Measurements from ENCODE around the gene AGTRAP. TPM values are rescaled to one million over a fixed set of nuclear protein-coding genes. Genes with fewer than 3 reads are reported as not detected.
A peak's percentile ranks its signal among the peaks of the same experiment; 100 is the strongest.

The AGTRAP gene
- total and polyA plus RNA-seq, 3 experiments from 2014 or later, result 9.7 to 103 (median 10.6) TPM

GRCh38 chr1:11749203-11749689 is 13.3 kb downstream of the AGTRAP start:
- peaks cover 15 to 25% (median 15%) of the 10 kb centered on the region in 3 donors for H3K4me1 Mint-ChIP-seq
- peak overlapping the region in 5 of 8 donors; percentile 54 to 89 (median 70) for H3K27ac Mint-ChIP-seq
- H3K27ac ChIP-seq (ENCODE audit: low read depth, low read length), result no peak overlapping the region
- ChIA-PET CTCF (interaction anchor here (1.8 kb wide), 1 partner anchor 30 kb away, joined by 5 read pairs; no protein-coding TSS in a partner anchor), POLR2A (no interaction called here)
- no peaks in the 10 kb centered on the region for H3K27me3 ChIP-seq (ENCODE audit: insufficient read depth, low read length, poor library complexity, severe bottlenecking)
- peaks cover 8% of the 10 kb centered on the region for H3K4me1 ChIP-seq (ENCODE audit: insufficient read depth, low read length)
- H3K4me3 Mint-ChIP-seq, result peak overlapping the region in 2 of 7 donors; percentile 41 to 54
- H3K36me3 Mint-ChIP-seq, result peaks cover 8 to 56% (median 8%) of the 10 kb centered on the region in 3 donors
- H3K4me3 ChIP-seq (ENCODE audit: low read length), result no peak overlapping the region
- H3K9me3 Mint-ChIP-seq, result no peaks in the 10 kb centered on the region
- peaks cover 6% of the 10 kb centered on the region for H3K36me3 ChIP-seq (ENCODE audit: insufficient read depth, low read length)
- H3K9me3 ChIP-seq (ENCODE audit: low read length), result no peaks in the 10 kb centered on the region
- peak in 3 of 5 donors; percentile 31 to 57 (median 52) for DNase-seq
- no peaks in the 10 kb centered on the region for H3K27me3 Mint-ChIP-seq

DNA sequence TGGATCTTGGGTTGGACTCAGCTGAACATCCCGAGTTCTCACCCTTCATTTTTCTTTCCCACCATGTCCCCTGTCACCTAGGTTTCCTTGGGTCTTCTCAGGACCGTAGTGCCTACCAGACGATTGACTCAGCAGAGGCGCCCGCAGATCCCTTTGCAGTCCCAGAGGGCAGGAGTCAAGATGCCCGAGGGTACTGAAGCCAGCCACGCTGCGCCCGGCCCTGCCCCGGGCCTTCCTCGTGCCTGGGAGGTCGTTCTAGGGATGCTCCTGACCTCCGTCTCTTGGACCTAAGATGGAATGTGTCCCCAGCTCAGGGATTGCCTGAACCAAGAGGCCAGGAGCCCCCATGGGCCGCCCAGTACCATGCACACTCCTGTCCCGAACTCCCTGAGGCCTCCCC is 14.1 kb downstream of the AGTRAP start:
- H3K27me3 Mint-ChIP-seq, result no peaks in the 10 kb centered on the region
- ChIA-PET POLR2A (no interaction called here), CTCF (interaction anchor here (1.8 kb wide), 1 partner anchor 31 kb away, joined by 5 read pairs; no protein-coding TSS in a partner anchor)
- H3K9me3 ChIP-seq (ENCODE audit: low read length), result no peaks in the 10 kb centered on the region
- no peaks in the 10 kb centered on the region for H3K27me3 ChIP-seq (ENCODE audit: insufficient read depth, low read length, poor library complexity, severe bottlenecking)
- no peak overlapping the region for H3K27ac Mint-ChIP-seq
- no peak overlapping the region for H3K27ac ChIP-seq (ENCODE audit: low read depth, low read length)
- peaks cover 13 to 25% (median 15%) of the 10 kb centered on the region in 3 donors for H3K4me1 Mint-ChIP-seq
- no peak overlapping the region for H3K4me3 ChIP-seq (ENCODE audit: low read length)
- H3K9me3 Mint-ChIP-seq, result no peaks in the 10 kb centered on the region
- H3K36me3 Mint-ChIP-seq, result peaks cover 8 to 53% (median 8%) of the 10 kb centered on the region in 3 donors
- peaks cover 8% of the 10 kb centered on the region for H3K4me1 ChIP-seq (ENCODE audit: insufficient read depth, low read length)
- H3K36me3 ChIP-seq (ENCODE audit: insufficient read depth, low read length), result peaks cover 6% of the 10 kb centered on the region
- no peak for DNase-seq
- no peak overlapping the region for H3K4me3 Mint-ChIP-seq

DNA sequence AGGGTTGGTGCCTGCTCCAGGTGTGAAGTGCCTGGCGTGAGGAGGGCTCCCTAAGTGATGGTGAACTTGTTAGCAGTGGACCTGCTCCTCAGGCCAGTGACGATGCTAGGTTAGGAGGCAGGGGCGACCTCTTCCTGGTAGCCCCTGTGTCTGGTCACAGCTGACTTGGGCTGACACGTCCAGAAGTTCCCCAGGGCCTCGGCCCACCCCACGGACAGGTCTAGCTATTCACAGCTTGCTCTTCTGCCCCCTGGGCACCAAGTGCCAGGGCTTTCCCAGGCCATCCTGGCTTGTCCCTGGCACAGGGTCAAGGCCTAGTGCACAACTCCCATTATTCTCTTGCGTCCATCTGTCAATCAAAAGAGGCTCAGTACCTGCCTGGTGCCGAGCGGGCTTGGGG is 15.2 kb downstream of the AGTRAP start:
- ChIA-PET POLR2A (no interaction called here), CTCF (interaction anchor here (1.8 kb wide), 1 partner anchor 32 kb away, joined by 5 read pairs; no protein-coding TSS in a partner anchor)
- peaks cover 6% of the 10 kb centered on the region for H3K36me3 ChIP-seq (ENCODE audit: insufficient read depth, low read length)
- no peak overlapping the region for H3K4me3 ChIP-seq (ENCODE audit: low read length)
- Mint-ChIP-seq H3K36me3 (peaks cover 8 to 43% (median 8%) of the 10 kb centered on the region in 3 donors), H3K4me3 (no peak overlapping the region), H3K4me1 (peaks cover 10 to 19% (median 15%) of the 10 kb centered on the region in 3 donors), H3K9me3 (no peaks in the 10 kb centered on the region), H3K27ac (peak overlapping the region in 1 of 8 donors; percentile 19), H3K27me3 (no peaks in the 10 kb centered on the region)
- H3K27me3 ChIP-seq (ENCODE audit: insufficient read depth, low read length, poor library complexity, severe bottlenecking), result no peaks in the 10 kb centered on the region
- no peak for DNase-seq
- no peaks in the 10 kb centered on the region for H3K9me3 ChIP-seq (ENCODE audit: low read length)
- H3K4me1 ChIP-seq (ENCODE audit: insufficient read depth, low read length), result peaks cover 8% of the 10 kb centered on the region
- H3K27ac ChIP-seq (ENCODE audit: low read depth, low read length), result no peak overlapping the region

DNA sequence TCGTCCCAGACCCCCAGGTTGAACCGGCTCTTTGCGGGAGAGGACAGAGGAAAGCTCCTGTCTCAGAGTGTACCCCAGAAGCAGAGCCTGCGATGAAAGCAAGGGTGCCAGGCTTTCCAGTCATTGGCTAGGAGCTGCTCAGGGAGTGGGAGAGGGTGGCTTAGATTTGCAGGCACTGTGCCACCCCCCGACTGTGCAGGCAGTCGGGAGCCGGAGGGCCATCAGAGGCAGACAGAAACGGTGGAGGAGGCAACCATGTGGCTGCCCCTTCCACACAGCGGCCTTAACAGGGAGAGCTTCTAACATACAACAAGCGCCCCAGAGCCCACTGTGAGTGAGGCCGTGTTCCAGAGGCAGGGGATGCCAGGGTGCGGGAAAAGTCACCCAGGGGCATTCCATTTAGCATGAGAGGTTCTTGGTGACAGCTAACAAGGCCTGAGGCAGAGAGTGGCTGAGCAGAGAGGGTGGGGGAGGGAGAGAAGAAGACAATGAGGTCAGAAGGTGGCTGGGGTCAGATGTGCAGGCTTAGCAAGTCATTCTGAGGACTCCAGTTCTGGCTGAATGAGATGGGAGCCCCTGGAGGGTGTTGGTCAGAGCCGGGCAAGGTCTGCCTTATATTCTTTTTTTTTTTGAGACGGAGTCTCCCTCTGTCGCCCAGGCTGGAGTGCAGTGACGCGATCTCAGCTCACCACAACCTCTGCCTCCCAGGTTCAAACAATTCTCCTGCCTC is 16.6 kb downstream of the AGTRAP start:
- Histone ChIP-seq H3K9me3 (ENCODE audit: low read length) (no peaks in the 10 kb centered on the region), H3K4me1 (ENCODE audit: insufficient read depth, low read length) (peaks cover 8% of the 10 kb centered on the region), H3K36me3 (ENCODE audit: insufficient read depth, low read length) (no peaks in the 10 kb centered on the region), H3K27me3 (ENCODE audit: insufficient read depth, low read length, poor library complexity, severe bottlenecking) (no peaks in the 10 kb centered on the region), H3K27ac (ENCODE audit: low read depth, low read length) (no peak overlapping the region), H3K4me3 (ENCODE audit: low read length) (no peak overlapping the region)
- ChIA-PET POLR2A (no interaction called here), CTCF (no interaction called here)
- peaks cover 0 to 29% (median 4%) of the 10 kb centered on the region in 3 donors for H3K36me3 Mint-ChIP-seq
- H3K9me3 Mint-ChIP-seq, result no peaks in the 10 kb centered on the region
- H3K27me3 Mint-ChIP-seq, result peaks cover 0 to 8% of the 10 kb centered on the region in 2 donors
- no peak overlapping the region for H3K4me3 Mint-ChIP-seq
- H3K27ac Mint-ChIP-seq, result peak overlapping the region in 2 of 8 donors; percentile 68 to 78
- no peak for DNase-seq
- H3K4me1 Mint-ChIP-seq, result peaks cover 7 to 10% (median 10%) of the 10 kb centered on the region in 3 donors

- CTCF ChIA-PET, result no interaction called here
These were observed 17.7 kb downstream of the AGTRAP start for GRCh38 chr1:11753555-11754208.

GRCh38 chr1:11757047-11757446 is 21.1 kb downstream of the AGTRAP start:
- CTCF ChIA-PET, result no interaction called here
- no peak overlapping the region for H3K27ac Mint-ChIP-seq

More at GRCh38 chr1:11753555-11754208, 17.7 kb downstream of the AGTRAP start:
- no peaks in the 10 kb centered on the region for H3K9me3 ChIP-seq (ENCODE audit: low read length)
- no peak overlapping the region for H3K27ac ChIP-seq (ENCODE audit: low read depth, low read length)
- no peak for DNase-seq
- H3K27me3 Mint-ChIP-seq, result peaks cover 0 to 8% of the 10 kb centered on the region in 2 donors
- no peak overlapping the region for H3K4me3 Mint-ChIP-seq
- no peaks in the 10 kb centered on the region for H3K9me3 Mint-ChIP-seq
- H3K4me3 ChIP-seq (ENCODE audit: low read length), result no peak overlapping the region
- POLR2A ChIA-PET, result no interaction called here
- no peaks in the 10 kb centered on the region for H3K27me3 ChIP-seq (ENCODE audit: insufficient read depth, low read length, poor library complexity, severe bottlenecking)
- H3K36me3 ChIP-seq (ENCODE audit: insufficient read depth, low read length), result no peaks in the 10 kb centered on the region
- H3K4me1 ChIP-seq (ENCODE audit: insufficient read depth, low read length), result peaks cover 4% of the 10 kb centered on the region
- H3K4me1 Mint-ChIP-seq, result peaks cover 7 to 10% (median 10%) of the 10 kb centered on the region in 3 donors
- peak overlapping the region in 2 of 8 donors; percentile 52 to 85 for H3K27ac Mint-ChIP-seq
- peaks cover 0 to 25% (median 4%) of the 10 kb centered on the region in 3 donors for H3K36me3 Mint-ChIP-seq

DNA sequence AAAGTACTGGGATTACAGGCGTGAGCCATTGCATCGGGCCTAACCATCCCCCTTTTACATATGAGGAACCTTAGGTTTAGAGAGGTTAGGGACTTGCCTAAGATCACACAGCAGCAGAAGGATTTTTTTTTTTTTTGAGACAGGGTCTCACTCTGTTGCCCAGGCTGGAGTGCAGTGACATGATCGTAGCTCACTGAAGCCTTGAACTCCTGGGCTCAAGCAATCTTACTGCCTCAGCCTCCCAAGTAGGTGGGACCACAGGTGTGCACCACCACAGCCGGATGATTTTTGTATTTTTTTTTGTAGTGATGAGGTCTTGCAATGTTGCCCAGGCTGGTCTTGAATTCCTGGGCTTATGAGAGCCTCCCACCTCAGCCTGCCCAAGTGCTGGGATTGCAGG is 23.9 kb downstream of the AGTRAP start:
- no peak overlapping the region for H3K27ac ChIP-seq (ENCODE audit: low read depth, low read length)
- Mint-ChIP-seq H3K4me1 (peaks cover 2 to 10% (median 10%) of the 10 kb centered on the region in 3 donors), H3K27me3 (peaks cover 13 to 35% of the 10 kb centered on the region in 2 donors), H3K4me3 (no peak overlapping the region), H3K27ac (no peak overlapping the region), H3K36me3 (no peaks in the 10 kb centered on the region), H3K9me3 (no peaks in the 10 kb centered on the region)
- no peak for DNase-seq
- H3K4me1 ChIP-seq (ENCODE audit: insufficient read depth, low read length), result no peaks in the 10 kb centered on the region
- H3K27me3 ChIP-seq (ENCODE audit: insufficient read depth, low read length, poor library complexity, severe bottlenecking), result no peaks in the 10 kb centered on the region
- CTCF ChIA-PET, result no interaction called here
- no peak overlapping the region for H3K4me3 ChIP-seq (ENCODE audit: low read length)
- H3K36me3 ChIP-seq (ENCODE audit: insufficient read depth, low read length), result no peaks in the 10 kb centered on the region
- H3K9me3 ChIP-seq (ENCODE audit: low read length), result no peaks in the 10 kb centered on the region
- POLR2A ChIA-PET, result no interaction called here

More at GRCh38 chr1:11757047-11757446, 21.1 kb downstream of the AGTRAP start:
- H3K9me3 ChIP-seq (ENCODE audit: low read length), result no peaks in the 10 kb centered on the region
- H3K9me3 Mint-ChIP-seq, result no peaks in the 10 kb centered on the region
- H3K4me3 ChIP-seq (ENCODE audit: low read length), result no peak overlapping the region
- H3K36me3 Mint-ChIP-seq, result no peaks in the 10 kb centered on the region
- H3K4me1 Mint-ChIP-seq, result peaks cover 2 to 9% (median 6%) of the 10 kb centered on the region in 3 donors
- H3K4me1 ChIP-seq (ENCODE audit: insufficient read depth, low read length), result no peaks in the 10 kb centered on the region
- POLR2A ChIA-PET, result no interaction called here
- no peak overlapping the region for H3K27ac ChIP-seq (ENCODE audit: low read depth, low read length)
- H3K27me3 ChIP-seq (ENCODE audit: insufficient read depth, low read length, poor library complexity, severe bottlenecking), result no peaks in the 10 kb centered on the region
- DNase-seq, result no peak
- H3K27me3 Mint-ChIP-seq, result peaks cover 1 to 20% of the 10 kb centered on the region in 2 donors
- H3K4me3 Mint-ChIP-seq, result no peak overlapping the region
- no peaks in the 10 kb centered on the region for H3K36me3 ChIP-seq (ENCODE audit: insufficient read depth, low read length)

- no peaks in the 10 kb centered on the region for H3K36me3 ChIP-seq (ENCODE audit: insufficient read depth, low read length)
- H3K27me3 Mint-ChIP-seq, result peaks cover 18 to 39% of the 10 kb centered on the region in 2 donors
- DNase-seq, result no peak
- no peak overlapping the region for H3K27ac ChIP-seq (ENCODE audit: low read depth, low read length)
- CTCF ChIA-PET, result interaction anchor here (1.0 kb wide), 1 partner anchor 117 kb away, joined by 3 read pairs; no protein-coding TSS in a partner anchor
- no peaks in the 10 kb centered on the region for H3K27me3 ChIP-seq (ENCODE audit: insufficient read depth, low read length, poor library complexity, severe bottlenecking)
- H3K4me3 Mint-ChIP-seq, result peak overlapping the region in 2 of 7 donors; percentile 33 to 39
- H3K36me3 Mint-ChIP-seq, result no peaks in the 10 kb centered on the region
- no peaks in the 10 kb centered on the region for H3K9me3 Mint-ChIP-seq
- H3K4me1 ChIP-seq (ENCODE audit: insufficient read depth, low read length), result no peaks in the 10 kb centered on the region
- no peaks in the 10 kb centered on the region for H3K9me3 ChIP-seq (ENCODE audit: low read length)
- H3K27ac Mint-ChIP-seq, result peak overlapping the region in 1 of 8 donors; percentile 47
- peaks cover 2 to 10% (median 10%) of the 10 kb centered on the region in 3 donors for H3K4me1 Mint-ChIP-seq
- H3K4me3 ChIP-seq (ENCODE audit: low read length), result no peak overlapping the region
- POLR2A ChIA-PET, result no interaction called here
These were observed 25.3 kb downstream of the AGTRAP start for GRCh38 chr1:11761285-11761684.
